ENCODE measurements around the gene LMLN.

DNA sequence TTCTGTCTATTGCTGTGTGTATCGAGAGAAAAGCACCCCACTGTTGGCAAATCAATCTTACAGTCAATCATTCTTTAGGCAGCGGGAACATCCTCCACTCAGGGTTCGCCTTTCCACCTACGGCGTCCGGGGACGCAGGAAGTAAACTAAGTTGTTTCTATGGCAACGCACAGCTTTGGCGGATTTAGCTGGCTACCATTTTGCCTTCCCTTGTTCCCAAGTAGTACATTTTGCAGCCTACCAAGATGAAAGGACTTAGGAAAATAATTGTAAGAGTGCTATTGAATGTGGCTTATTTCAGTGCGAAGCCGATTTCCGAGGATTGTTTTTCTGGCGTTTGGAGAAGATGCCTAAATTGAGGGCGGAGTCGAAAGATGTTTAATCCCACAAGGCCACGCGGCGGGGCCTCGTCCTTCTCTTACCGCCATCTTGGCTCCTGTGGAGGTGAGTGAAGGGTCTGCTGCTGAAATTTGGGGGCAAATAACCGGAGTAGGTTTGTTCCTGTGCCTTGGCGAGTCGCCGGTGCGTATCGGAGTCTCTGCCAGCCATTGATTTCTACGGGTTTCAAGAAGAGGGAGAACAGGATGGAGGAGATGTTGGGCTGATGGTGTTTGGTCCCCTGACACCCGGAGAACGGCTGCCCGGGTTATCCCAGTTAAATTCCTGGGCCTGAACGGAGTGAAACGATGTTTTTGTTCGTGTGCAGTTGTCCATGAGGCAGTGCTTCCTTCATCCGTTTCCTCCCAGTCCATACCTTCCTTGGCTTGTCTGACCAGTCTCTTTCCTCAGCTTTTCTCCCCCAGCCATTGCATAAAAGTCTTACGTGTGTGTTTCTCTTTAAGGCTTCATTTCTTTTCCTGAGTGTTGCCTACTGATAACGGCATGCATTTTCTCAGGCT is 10.0 kb upstream of the LMLN start, which contains the start of gene RPL35A:
- no peak for TF ChIP-seq EZH2 (IDR thresholded peaks at IDR 0.05; ENCODE audit: insufficient read depth, poor library complexity, severe bottlenecking)
- TF ChIP-seq EZH2phosphoT487 (IDR thresholded peaks at IDR 0.05; ENCODE audit: insufficient read depth, low read depth) = no peak
